ENCODE data around the gene DNAJC7. TPM values are rescaled to one million over a fixed set of nuclear protein-coding genes. Genes with fewer than 3 reads are reported as not detected.
A peak's percentile ranks its signal among the peaks of the same experiment; 100 is the strongest.

The DNAJC7 gene
- total and polyA plus RNA-seq, 9 of the 15 experiments (the other 6 are each of a cell fraction or from before 2014, with no cell fraction given) = 85.8 to 262 (median 157) TPM

GRCh38 chr17:41930009-41930832, 87.0 kb downstream of the DNAJC7 start, which contains the start of gene ODAD4 (continued):
- TF ChIP-seq CSDE1 (IDR thresholded peaks at IDR 0.05) (no peak), PHF8 (IDR thresholded peaks at IDR 0.05; ENCODE audit: borderline replicate concordance, low read length) (peak; percentile 67; the same call in 1 of the 2 replicates), CHD4 (IDR thresholded peaks at IDR 0.05; ENCODE audit: insufficient read depth, insufficient replicate concordance, low read depth, low read length, poor library complexity, severe bottlenecking) (peak; percentile 36), JUN (IDR thresholded peaks at IDR 0.05; ENCODE audit: borderline replicate concordance, low read depth, low read length) (peak; percentile 37; the same call in 1 of the 2 replicates), JUN (CRISPR knock-in tag; IDR thresholded peaks at IDR 0.05; ENCODE audit: borderline replicate concordance) (no peak), LARP7 (IDR thresholded peaks at IDR 0.05) (no peak), NR4A1 (CRISPR knock-in tag; IDR thresholded peaks at IDR 0.05) (0 out of 2 replicates have a peak, but pooled peaks have one; percentile 63), NR4A1 (tag; IDR thresholded peaks at IDR 0.05) (peak; percentile 66; the same call in 1 of the 2 replicates), MEF2D (tag; conservative IDR thresholded peaks at IDR 0.05; ENCODE audit: low read depth) (no peak), SP2 (IDR thresholded peaks at IDR 0.05; ENCODE audit: extremely low read depth, low read depth, low read length, poor library complexity, severe bottlenecking) (no peak), PML (IDR thresholded peaks at IDR 0.05; ENCODE audit: low read length) (peak; percentile 68; the same call in 1 of the 2 replicates), CTBP1 (IDR thresholded peaks at IDR 0.05; ENCODE audit: borderline replicate concordance) (peak; percentile 94), SLC30A9 (CRISPR knock-in tag; IDR thresholded peaks at IDR 0.05) (no peak), ETV6 (IDR thresholded peaks at IDR 0.05; ENCODE audit: borderline replicate concordance in 1 of 2, low read depth in 2 of 2, low read length in 1 of 2) (no peak; a peak in 1 of 4 replicates), ETV6 (CRISPR knock-in tag; IDR thresholded peaks at IDR 0.05; ENCODE audit: borderline replicate concordance) (no peak), CHD7 (IDR thresholded peaks at IDR 0.05; ENCODE audit: low read depth, low read length) (no peak), ZNF57 (CRISPR knock-in tag; IDR thresholded peaks at IDR 0.05) (no peak)
